Mucosa of descending colon (tissue), 3 donors: Measurements from ENCODE around the gene TBC1D14. TPM values are rescaled to one million over a fixed set of nuclear protein-coding genes. Genes with fewer than 3 reads are reported as not detected.

Experiments
- ATAC-seq: fragments of 200-7000 bp; cut with Tn5 transposase; one replicate; pipeline ENCODE4 v1.9.1; 2020; ENCODE audit warnings: mild to moderate bottlenecking, moderate library complexity
- DNase-seq, 3 donors: peaks; one replicate each; pipeline ENCODE4 v3.0.0-alpha.2; 2020
- H3K36me3 ChIP-seq: fragments of 200-600 bp; one replicate; pipeline ENCODE4 v1.8.0; 2021; ENCODE audit warnings: low read depth, mild to moderate bottlenecking
- H3K4me1 ChIP-seq: fragments of 200-600 bp; one replicate; pipeline ENCODE4 v1.8.0; 2021; ENCODE audit warnings: low read depth, mild to moderate bottlenecking
- H3K4me3 ChIP-seq: fragments of 200-600 bp; one replicate; pipeline ENCODE4 v1.8.0; 2021; ENCODE audit warnings: mild to moderate bottlenecking
- H3K9me3 ChIP-seq: fragments of 200-600 bp; one replicate; pipeline ENCODE4 v1.8.0; 2021; ENCODE audit warnings: mild to moderate bottlenecking
- intact Hi-C, 2 donors: fragments of 100-400 bp; cut with DNase I in 1 of 2; cut with micrococcal nuclease in 1 of 2; formaldehyde crosslinking; loops; one replicate each; pipeline versions ENCODE4 v1.11.0 to v1.11.1; 2022; cut with DNase I, micrococcal nuclease
- total RNA-seq, 3 donors: library from RNA; stranded (reverse); fragmentation: NEBNext Ultra II Directional in 2 of 3; extraction: Animal tissue kit (Norgen Biotek cat#: 25700) in 2 of 3; gene quantifications; one replicate each; pipeline versions ENCODE4 v1.2.1 to v1.2.4, GENCODE V29; 2021 to 2023
- TF ChIP-seq, protein P1 (sequence below): fragments of 200-600 bp; IDR thresholded peaks from one replicate; pipeline ENCODE4 v1.8.0; 2022; ENCODE audit warnings: antibody characterized with exemption, mild to moderate bottlenecking
- donor health status: DM: no; HTN: no; CAD: no; lungs with moderate emphysema.
- donor health status: DM: no; HTN: no; CAD: no.
- donor health status: DM: no; HTN: yes; CAD: no.

The TBC1D14 gene
- total RNA-seq, 3 donors from 2014 or later = 51.8 to 70.8 (median 56.2) TPM

DNA sequence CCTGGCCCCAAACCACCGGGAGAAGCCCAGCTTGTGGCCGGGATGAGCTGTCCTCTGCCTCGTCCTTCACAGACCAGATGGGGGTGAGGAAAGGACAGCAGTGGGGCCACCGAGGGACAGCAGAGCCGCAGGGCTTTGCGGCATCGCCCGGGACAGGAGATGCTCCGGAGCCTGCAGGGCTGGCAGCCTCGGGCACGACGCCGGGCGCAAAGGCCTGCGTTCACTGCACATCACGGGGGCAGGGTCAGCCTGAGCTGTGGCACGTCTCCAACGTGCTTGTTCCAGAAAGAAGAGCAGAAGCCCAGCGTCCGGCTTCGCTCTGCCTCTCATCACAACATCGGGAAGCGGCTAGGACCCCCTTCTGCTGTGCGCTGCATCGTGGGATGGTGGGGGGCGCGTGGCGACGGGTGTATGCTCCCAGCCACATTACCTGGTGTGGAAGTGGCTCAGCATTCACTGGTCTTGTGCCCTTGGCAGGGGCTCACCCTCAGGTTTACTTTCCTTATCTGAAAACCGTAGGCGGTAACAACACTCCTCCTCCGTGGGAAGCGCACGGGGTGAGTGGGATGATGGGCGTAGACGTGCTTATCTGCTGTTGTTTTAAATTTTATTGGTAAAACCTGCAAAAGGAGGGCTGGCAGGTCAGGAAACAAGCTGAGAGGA lies 141.0 kb downstream of the TBC1D14 start:
- H3K36me3 ChIP-seq = no peaks in the 10 kb centered on the region
- TF ChIP-seq, protein P1, sequence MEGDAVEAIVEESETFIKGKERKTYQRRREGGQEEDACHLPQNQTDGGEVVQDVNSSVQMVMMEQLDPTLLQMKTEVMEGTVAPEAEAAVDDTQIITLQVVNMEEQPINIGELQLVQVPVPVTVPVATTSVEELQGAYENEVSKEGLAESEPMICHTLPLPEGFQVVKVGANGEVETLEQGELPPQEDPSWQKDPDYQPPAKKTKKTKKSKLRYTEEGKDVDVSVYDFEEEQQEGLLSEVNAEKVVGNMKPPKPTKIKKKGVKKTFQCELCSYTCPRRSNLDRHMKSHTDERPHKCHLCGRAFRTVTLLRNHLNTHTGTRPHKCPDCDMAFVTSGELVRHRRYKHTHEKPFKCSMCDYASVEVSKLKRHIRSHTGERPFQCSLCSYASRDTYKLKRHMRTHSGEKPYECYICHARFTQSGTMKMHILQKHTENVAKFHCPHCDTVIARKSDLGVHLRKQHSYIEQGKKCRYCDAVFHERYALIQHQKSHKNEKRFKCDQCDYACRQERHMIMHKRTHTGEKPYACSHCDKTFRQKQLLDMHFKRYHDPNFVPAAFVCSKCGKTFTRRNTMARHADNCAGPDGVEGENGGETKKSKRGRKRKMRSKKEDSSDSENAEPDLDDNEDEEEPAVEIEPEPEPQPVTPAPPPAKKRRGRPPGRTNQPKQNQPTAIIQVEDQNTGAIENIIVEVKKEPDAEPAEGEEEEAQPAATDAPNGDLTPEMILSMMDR = no peak
- H3K4me1 ChIP-seq = peaks cover 4% of the 10 kb centered on the region
- ATAC-seq = no peak
- H3K4me3 ChIP-seq = no peak overlapping the region
- intact Hi-C loops = no loop called here
- DNase-seq = no peak
- no peaks in the 10 kb centered on the region for H3K9me3 ChIP-seq

GRCh38 chr4:7051144-7051495 lies 141.5 kb downstream of the TBC1D14 start:
- no peak for ATAC-seq
- DNase-seq = peak in 1 of 3 donors; percentile 20
- no peak overlapping the region for H3K4me3 ChIP-seq
- peaks cover 1% of the 10 kb centered on the region for H3K36me3 ChIP-seq
- intact Hi-C loops = no loop called here
- TF ChIP-seq, protein P1 = no peak
- no peaks in the 10 kb centered on the region for H3K9me3 ChIP-seq
- H3K4me1 ChIP-seq = no peaks in the 10 kb centered on the region

DNA sequence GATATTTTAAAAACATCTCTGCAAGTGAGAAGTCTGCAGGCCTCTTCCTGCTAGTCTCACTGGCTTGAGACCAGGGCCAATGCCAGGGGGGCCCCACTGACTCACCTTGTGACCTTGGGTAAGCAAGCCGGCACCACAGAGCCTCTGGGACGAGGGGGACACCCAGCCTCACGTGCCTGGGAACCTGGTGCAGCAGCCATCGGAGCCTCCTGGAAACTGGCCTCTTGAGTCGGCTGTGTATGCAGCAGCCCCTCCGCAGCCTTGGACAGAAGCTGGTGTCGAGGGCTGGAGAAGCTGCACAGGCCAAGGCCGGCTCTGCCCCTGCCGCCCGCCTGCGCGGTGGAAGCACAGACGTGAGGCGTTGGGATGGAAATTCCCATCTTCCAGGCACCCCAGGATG lies 142.3 kb downstream of the TBC1D14 start:
- H3K36me3 ChIP-seq = peaks cover 4% of the 10 kb centered on the region
- DNase-seq = no peak
- H3K4me3 ChIP-seq = no peak overlapping the region
- ATAC-seq = no peak
- intact Hi-C loops = no loop called here
- H3K4me1 ChIP-seq = no peaks in the 10 kb centered on the region
- TF ChIP-seq, protein P1 = no peak
- no peaks in the 10 kb centered on the region for H3K9me3 ChIP-seq

DNA sequence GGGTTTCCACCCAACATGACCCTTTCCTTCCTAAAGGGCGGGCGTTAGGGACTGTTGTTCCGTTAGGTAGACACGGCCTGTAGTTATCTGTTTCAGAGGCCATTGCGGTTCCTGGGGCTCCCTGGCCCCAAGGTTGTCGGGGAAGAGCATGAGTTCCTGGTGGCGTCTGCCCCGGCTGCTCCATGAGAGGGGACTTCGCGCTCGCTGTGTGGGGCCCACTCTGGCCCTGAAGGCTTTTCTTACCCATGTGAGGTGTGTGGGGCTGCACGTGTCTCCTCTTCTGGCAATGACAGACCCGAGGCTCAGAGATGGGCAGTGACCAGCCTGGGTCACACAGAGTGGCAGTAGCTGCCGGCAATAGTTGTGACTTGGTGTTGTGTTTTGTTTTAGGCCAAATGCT lies 142.7 kb downstream of the TBC1D14 start:
- intact Hi-C loops = no loop called here
- ATAC-seq = no peak
- no peaks in the 10 kb centered on the region for H3K4me1 ChIP-seq

GRCh38 chr4:7052923-7053715 lies 143.5 kb downstream of the TBC1D14 start:
- Histone ChIP-seq H3K9me3 (no peaks in the 10 kb centered on the region), H3K36me3 (peaks cover 4% of the 10 kb centered on the region), H3K4me3 (no peak overlapping the region), H3K4me1 (no peaks in the 10 kb centered on the region)
- intact Hi-C loops = no loop called here
- peak; percentile 40 for ATAC-seq
- TF ChIP-seq, protein P1 = no peak
- peak in 1 of 3 donors; percentile 33 for DNase-seq

More for the DNA sequence above, 142.7 kb downstream of the TBC1D14 start:
- TF ChIP-seq, protein P1 = no peak
- Histone ChIP-seq H3K9me3 (no peaks in the 10 kb centered on the region), H3K4me3 (no peak overlapping the region), H3K36me3 (peaks cover 4% of the 10 kb centered on the region)
- DNase-seq = peak in 1 of 3 donors; percentile 4
